Keratinocyte (primary cell): ENCODE results near the gene NCLN.

Experiments
- EZH2 ChIP-seq: IDR thresholded peaks from one replicate; pipeline ENCODE4 v1.6.1; 2012; ENCODE audit warnings: inconsistent platforms, mild to moderate bottlenecking, low read length, moderate library complexity
- TF ChIP-seq, protein P1 (sequence below), 3 experiments: IDR thresholded peaks in 1 of 3; conservative IDR thresholded peaks in 1 of 3; optimal IDR thresholded peaks in 1 of 3; 2 replicates in 2 of 3; 3 replicates in 1 of 3; pipeline versions ENCODE3 to v1.5.1; 2011; ENCODE audit warnings: low read length in 3 of 3, mild to moderate bottlenecking in 3 of 3, moderate library complexity in 2 of 3, control low read depth in 1 of 3, inconsistent platforms in 1 of 3; ENCODE audit not compliant: insufficient read depth in 2 of 3; ENCODE audit errors: extremely low read depth in 1 of 3

DNA sequence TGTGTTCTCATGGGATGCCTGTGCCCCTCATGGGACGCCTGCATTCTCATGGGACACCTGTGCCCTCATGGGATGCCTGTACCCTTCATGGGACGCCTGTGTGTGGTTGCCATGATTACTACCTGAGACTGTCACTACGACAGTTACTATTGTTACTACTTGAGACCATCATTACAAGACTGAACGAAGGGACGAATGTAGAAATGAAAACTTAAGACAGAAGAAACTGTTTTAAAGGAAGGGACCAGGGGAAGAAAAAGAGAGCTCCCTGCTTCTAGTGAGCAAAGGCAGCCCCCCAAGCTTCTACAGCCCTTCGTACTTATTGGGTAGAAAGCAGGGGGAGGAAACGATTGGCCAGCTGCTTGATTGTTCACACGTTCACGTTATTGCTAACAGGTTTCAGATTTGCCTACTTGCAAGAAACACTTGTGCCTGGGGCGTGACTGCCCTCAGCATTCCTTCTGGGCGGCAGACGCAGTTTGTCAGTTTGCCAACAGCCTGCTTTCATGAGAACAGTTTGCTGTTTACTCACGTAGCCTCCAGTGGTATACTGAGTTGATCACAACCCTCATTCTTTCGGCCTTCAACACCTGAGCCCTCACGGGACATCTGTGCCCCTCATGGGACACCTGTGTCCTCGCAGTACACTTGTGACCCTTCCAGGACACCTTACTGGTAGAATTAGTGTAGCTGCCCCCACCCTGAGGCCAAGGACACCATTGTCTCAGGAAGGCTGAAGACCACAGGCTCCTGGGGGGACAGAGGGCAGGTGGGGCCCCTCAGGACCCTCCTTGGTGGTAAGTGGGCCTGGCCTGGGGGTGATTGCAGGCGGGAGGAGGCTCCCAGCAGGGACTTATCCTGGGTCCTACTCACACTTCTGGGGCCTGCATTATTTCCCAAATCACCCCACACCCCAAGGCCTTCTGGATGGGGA lies 9.7 kb upstream of the NCLN start:
- TF ChIP-seq, protein P1, sequence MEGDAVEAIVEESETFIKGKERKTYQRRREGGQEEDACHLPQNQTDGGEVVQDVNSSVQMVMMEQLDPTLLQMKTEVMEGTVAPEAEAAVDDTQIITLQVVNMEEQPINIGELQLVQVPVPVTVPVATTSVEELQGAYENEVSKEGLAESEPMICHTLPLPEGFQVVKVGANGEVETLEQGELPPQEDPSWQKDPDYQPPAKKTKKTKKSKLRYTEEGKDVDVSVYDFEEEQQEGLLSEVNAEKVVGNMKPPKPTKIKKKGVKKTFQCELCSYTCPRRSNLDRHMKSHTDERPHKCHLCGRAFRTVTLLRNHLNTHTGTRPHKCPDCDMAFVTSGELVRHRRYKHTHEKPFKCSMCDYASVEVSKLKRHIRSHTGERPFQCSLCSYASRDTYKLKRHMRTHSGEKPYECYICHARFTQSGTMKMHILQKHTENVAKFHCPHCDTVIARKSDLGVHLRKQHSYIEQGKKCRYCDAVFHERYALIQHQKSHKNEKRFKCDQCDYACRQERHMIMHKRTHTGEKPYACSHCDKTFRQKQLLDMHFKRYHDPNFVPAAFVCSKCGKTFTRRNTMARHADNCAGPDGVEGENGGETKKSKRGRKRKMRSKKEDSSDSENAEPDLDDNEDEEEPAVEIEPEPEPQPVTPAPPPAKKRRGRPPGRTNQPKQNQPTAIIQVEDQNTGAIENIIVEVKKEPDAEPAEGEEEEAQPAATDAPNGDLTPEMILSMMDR (optimal IDR thresholded peaks at IDR 0.05 in 1 of 3, IDR thresholded peaks at IDR 0.05 in 1 of 3, conservative IDR thresholded peaks at IDR 0.05 in 1 of 3; ENCODE audit: extremely low read depth in 1 of 3, insufficient read depth in 2 of 3, low read length in 3 of 3): no peak
- TF ChIP-seq EZH2: no peak
